ENCODE results near the gene ZNF221.
A peak's percentile ranks its signal among the peaks of the same experiment; 100 is the strongest.
"Not testable (repeated sequence)": the region's sequence is repeated elsewhere in the genome, so short reads cannot be mapped to it uniquely, and the experiment has no call there.

The ZNF221 gene

DNA sequence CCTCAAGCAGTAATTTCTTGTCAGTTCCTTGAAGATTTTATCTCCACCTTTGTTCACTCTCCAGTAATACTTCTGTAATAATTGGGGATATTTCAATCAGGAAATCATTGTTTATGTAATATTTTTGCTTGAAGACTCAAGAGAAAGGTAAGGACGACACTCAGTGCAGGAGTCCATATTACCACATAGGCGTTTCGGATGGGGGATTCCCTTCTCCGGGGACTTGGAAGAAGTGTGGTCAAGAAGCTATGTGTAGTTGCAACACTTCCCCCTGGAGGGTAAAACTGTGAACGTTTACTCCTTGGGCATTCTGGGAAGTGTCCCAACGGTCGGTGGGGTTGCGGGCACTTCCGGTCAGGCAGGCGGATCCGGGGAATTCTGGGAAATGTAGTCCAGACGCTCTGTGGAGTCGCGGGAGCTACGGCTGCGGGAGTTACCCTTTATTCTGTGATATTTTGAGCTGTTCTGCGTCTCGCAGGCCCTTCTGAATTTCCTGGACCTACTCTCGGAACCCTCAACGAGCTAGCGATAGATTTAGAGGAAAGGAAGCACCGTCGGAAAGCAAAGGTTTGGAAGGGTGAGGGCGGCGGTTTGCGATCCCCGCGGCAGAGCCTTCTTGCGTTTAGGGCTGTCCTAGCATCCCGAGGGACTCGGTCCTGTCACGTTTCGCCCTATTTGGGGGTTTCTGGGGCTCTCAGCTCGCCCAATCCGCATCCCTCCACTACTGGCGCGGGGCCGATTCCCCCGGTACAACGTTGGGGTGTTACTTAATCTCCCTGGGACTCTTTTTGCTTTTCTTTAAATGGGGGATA lies at the start of gene ZNF221:
TSS of gene ZNF221 (plus strand) at position 395 of the 812 bp plus-strand sequence. CDS start 11,499 bp downstream, outside the sequence.
- peak; percentile 92 for DNase-seq (ENCODE audit: low spot score)

- peak; percentile 86 for DNase-seq (ENCODE audit: low spot score)
Observed at GRCh38 chr19:43901395-43902390, 49.3 kb upstream of the ZNF221 start.

DNA sequence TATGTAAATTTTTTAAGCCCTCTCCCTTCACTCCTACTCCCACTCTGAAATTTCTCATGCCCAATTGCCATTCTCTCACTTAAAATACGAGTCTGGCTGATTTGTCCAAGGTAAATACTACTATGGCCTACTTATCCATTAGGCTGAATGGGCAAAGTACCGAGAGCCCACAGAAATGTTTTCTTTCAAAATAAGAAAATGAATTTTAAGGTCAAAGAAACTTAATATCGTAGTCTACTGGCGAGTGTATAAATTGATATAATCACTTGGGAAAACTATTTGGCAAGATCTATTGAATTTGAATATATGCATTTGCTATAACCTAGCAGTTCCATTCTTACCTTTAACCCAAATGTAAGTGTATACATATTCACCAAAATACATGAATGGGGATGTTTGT lies 48.6 kb upstream of the ZNF221 start:
- no peak for DNase-seq (ENCODE audit: low spot score)

GRCh38 chr19:43905897-43906296 lies 45.1 kb upstream of the ZNF221 start:
- DNase-seq (ENCODE audit: low spot score) = no peak

GRCh38 chr19:43906774-43907173 lies 44.3 kb upstream of the ZNF221 start:
- no peak for DNase-seq (ENCODE audit: low spot score)

DNA sequence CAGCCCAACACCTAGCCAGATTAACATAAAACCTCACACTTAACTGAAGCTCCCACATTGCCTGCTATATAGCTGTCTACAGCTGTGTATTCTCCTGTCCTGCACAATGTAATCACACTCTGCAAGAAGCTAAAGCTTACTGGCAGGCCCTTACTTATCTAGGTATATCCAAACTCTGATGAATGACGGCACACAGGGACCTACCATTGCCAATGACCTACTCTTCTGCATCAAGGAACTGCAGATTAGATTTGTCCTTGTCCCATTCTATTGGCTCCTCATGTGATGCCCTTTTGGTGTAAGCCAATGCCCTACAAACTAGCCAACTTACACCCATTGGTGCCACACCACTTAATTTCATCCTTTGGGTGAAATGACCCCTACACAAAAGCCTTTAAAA lies 42.4 kb upstream of the ZNF221 start:
- no peak for DNase-seq (ENCODE audit: low spot score)

GRCh38 chr19:43910884-43911283 lies 40.1 kb upstream of the ZNF221 start:
- no peak for DNase-seq (ENCODE audit: low spot score)

DNA sequence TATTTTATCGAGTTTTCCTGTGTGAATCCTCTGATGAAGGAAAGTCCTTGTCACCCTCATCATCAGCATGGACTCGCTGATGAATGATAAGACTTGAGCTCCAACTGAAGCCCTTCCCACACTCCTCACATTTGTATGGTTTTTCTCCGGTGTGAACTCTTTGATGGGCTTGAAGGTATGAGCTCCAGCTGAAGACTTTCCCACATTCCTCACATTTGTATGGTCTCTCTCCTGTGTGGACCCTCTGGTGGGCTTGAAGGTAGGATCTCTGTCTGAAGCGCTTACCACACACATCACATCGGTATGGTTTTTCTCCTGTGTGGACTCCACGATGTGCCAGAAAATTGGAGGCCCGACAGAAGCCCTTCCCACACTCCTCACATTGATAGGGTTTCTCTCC lies 37.6 kb upstream of the ZNF221 start:
- no peak for DNase-seq (ENCODE audit: low spot score)

GRCh38 chr19:43914051-43914450 lies 37.0 kb upstream of the ZNF221 start:
- DNase-seq (ENCODE audit: low spot score) = no peak

DNA sequence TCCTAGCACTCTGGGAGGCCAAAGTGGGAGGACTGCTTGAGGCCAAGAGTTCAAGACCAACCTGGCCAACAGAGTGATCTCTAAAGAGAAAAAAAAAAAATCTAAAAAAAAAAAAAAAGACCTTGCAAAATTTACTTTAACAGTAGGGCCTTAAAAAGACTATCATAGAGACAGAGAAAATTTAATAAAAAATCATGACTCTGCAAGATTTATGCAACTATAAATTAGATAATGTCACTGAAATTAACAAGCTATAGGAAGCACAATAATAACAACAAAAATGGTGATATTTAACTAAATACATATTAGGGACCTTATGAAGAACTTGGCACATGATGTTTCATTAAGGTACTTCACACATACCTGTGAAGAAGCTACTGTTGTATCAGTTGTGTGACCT lies 27.2 kb upstream of the ZNF221 start:
- DNase-seq (ENCODE audit: low spot score) = no peak

DNA sequence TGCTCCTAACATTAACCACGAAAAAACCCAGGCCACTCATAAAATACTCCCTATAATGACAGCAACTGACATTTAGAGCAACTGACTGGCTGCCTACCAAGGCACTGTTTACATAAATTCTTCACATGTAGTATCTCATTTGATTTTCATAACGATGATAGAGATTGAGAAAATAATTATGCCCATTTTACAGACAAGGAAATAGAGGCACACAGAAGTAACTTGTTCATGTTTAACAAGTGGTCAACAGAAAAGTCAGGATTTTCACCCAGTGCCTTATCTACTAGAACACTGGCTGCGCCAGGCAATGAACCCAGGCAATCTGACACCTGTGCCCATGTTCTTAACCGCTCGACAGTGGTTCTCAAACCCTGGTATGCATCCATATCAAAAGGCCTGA lies 22.2 kb upstream of the ZNF221 start:
- DNase-seq (ENCODE audit: low spot score) = no peak

DNA sequence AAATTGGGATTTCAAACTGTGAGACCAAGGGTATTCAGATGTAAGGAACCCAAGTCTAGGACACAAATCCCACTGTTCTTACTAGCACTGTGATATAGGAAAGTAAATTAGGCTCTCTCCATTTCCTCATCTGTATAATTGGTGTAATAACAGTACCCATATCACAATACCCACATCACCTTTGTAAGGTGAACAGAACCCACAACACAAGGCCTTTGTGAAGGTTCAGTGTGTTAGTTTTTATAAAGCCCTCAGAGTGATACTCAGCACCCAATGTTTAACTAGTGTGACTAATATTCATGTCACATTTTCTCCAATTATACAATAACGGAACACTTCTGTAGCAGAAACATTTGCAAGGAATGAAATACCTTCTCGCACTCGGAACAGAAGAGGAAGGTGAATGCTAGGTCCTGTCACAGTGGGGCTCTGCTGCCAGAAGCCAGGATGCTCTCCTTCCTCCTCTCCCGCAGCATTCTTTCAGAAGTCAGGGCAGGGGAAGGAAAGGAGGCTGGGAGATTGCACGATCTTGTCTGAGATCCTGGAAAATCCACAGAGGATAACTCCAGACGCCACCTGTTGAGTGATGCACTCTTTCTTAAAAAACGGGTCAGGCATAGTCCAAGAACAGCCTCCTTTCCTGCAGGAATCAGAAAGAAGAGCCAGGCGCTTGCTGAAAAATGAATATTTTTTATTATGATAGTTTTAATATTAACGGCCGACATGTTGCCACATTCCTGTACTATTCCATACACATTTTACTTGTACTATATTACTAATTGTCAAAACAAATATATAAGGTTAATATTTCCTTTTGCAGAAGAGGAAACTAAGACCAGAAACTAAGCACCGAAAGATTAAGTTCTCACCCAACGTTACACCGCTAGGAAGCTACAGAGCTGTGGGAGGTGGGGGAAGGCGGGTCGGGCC lies 16.7 kb upstream of the ZNF221 start:
- DNase-seq (ENCODE audit: low spot score) = peak; percentile 11

DNA sequence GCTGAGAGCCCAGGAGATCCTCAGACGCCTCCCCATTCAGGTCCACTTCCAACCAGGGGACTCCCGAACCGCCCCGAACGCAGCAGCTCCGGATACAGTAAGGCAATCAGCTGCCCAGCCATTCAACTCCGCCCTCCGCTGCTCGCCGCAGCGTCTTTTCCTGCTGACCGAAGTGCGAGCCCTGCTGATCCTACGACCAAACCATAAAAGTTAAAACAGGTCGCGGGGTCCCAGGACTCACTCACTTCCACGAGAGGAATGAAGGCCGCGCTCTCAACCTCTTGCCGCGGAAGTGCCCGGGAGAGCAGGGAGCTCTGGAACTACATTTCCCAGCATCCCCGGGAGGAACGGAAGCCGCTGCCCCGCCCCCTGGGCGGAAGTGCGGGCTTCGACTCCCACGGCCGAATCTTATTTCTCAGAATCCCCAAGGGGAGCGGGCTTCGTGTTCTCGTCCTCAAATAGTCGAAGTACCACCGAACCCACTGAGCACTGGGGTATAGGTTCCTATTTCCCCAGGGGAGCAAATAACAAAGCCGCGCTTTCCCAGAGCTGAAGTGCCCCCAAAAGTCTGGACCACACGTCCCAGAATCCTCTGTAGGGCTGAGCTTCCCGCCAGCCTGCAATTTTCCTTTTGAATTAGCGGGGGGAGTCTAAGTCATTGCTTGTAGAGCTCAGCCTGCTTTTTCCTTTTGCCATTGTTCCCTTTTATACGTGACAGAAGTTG lies 15.9 kb upstream of the ZNF221 start, which contains the start of gene ZNF45:
TSS of gene ZNF45 (minus strand) at position 298 of the 724 bp plus-strand sequence. CDS start 13,097 bp downstream, outside the sequence.
- peak; percentile 91 for DNase-seq (ENCODE audit: low spot score)

DNA sequence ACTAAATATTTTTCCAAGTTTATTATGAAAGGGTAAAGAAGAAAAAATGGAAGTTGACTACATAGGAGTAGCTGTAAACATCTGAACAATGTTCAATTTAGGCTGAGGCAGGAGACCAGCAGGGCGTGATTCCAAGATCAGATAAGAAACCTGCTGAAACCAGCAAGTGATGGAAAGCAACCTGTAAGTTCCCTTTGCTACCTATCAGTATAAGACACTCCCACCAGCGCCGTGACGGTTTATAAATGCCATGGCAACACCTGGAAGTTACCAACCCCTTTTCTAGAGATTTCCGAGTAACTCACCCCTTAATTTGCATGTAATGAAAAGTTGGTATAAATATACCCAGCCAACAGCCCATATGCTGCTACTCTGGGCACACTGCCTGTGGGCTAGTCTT lies 14.8 kb upstream of the ZNF221 start:
- DNase-seq (ENCODE audit: low spot score) = no peak

DNA sequence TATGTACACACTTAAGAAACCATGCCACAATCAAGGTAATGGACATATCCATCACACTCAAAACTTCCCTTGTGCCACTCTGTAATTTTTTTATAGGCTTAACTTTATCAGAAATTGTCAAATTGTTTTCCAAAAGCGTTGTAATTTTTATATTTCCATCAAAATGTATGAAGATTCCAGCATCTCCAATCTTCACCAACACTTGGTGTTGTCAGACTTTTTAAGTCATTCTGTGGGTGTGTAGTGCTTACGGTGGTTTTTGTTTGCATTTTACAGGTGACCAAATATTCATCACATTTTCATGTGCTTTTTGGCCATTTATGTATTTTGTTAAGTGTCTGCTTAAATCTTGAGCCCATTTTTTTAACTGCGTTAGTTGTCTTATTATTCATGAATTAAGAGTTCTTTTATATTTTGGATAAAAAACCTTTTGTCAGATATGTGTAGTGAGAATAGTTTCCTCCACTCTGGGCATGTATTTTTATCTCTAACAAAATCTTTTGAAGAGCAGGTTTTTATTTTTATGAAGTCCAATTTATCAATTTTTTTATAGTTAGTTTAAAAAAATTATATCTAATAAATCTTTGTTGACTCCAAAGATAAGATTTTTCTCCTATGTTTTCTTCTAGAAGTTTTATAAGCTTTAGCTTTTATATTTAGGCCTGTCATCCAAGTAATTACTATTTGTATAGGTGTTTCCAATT lies 11.3 kb upstream of the ZNF221 start:
- DNase-seq (ENCODE audit: low spot score) = no peak

DNA sequence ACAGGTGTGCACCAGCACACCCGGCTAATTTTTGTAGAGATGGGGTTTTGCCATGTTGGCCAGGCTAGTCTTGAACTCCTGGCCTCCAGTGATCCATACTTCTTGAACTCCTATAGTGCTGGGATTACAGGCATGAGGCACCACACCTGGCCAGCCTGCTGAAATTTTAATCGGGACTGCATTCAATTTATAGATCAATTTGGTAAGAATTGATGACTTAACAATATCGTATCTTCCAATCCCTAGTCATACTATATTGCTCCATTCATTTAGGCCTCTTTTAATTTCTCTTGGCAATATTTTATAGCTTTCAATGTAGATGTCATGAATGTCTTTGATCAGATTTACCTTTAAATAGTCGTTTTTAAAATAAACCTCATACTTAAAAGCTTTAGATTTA lies 10.3 kb upstream of the ZNF221 start:
- DNase-seq (ENCODE audit: low spot score) = no peak

- DNase-seq (ENCODE audit: low spot score) = no peak
Observed at GRCh38 chr19:43941209-43941608, 9.8 kb upstream of the ZNF221 start.

DNA sequence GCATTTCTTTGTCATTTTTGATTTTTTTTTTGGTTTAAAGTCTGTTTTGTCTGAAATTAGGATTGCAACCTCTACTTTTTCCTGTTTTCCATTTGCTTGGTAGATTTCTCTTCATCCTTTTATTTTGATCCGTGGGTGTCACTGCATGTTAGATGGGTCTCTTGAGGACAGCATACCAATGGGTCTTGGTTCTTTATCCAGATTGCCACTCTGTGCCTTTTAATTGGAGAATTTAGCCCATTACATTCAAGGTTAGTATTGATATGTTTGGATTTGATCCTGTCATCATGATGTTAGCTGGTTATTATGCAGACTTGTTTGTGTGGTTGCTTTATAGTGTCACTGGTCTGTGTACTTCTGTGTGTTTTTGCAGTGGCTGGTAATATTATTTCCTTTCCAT lies 3.6 kb upstream of the ZNF221 start:
- not testable (repeated sequence) for DNase-seq (ENCODE audit: low spot score)

DNA sequence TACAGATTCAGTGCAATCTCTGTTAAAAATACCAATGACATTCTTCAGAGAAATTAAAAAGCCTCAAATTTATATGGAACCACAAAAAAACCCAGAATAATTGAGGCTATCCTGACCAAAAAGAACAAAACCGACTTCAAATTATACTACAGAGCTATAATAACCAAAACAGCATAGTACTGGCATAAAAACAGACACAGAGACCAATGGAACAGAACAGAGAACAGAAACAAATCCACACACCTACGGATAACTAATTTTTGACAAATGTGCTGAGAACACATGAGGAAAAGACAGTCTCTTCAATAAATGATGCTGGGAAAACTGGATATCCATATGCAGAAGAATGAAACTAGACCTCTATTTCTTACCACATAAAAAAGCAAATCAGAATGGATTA lies 1.2 kb upstream of the ZNF221 start:
- DNase-seq (ENCODE audit: low spot score) = not testable (repeated sequence)

- no peak for DNase-seq (ENCODE audit: low spot score)
Observed at GRCh38 chr19:43956827-43957226, 5.8 kb downstream of the ZNF221 start.

All from AG08396 (cell line).